K562 (cell line): ENCODE results near the gene MCIDAS. TPM values are rescaled to one million over a fixed set of nuclear protein-coding genes. Genes with fewer than 3 reads are reported as not detected.

Experiments
- CBX2 ChIP-seq: fragments of 200-600 bp; sonication (generic); IDR thresholded peaks from one replicate; pipeline ENCODE4 v1.6.1; 2012; ENCODE audit warnings: mild to moderate bottlenecking, low read length, inconsistent platforms; ENCODE audit not compliant: insufficient read depth, poor library complexity, severe bottlenecking
- CBX3 ChIP-seq, 2 experiments: IDR thresholded peaks; 1 replicate in 1 of 2; 2 replicates in 1 of 2; pipeline ENCODE4 v1.6.1; 2012; ENCODE audit warnings: inconsistent platforms in 2 of 2, low read length in 2 of 2, borderline replicate concordance in 1 of 2, control low read depth in 1 of 2
- CSDE1 ChIP-seq, 2 experiments: fragments of 450-650 bp; IDR thresholded peaks; 2 replicates each; pipeline ENCODE4 v1.6.1; 2016; ENCODE audit warnings: mild to moderate bottlenecking in 1 of 2
- DDX20 ChIP-seq: fragments of 450-650 bp; IDR thresholded peaks from 2 replicates; pipeline ENCODE4 v1.6.1; 2016; ENCODE audit warnings: missing genetic modification characterization, low read depth, mild to moderate bottlenecking, missing compliant biosample characterization, moderate library complexity
- E4F1 ChIP-seq: fragments of 250-450 bp; sonication (Bioruptor Pico); IDR thresholded peaks from 2 replicates; pipeline ENCODE4 v1.5.0; 2021; ENCODE audit warnings: mild to moderate bottlenecking, borderline replicate concordance
- FOXK1 ChIP-seq: sonication (generic); formaldehyde crosslinking; IDR thresholded peaks from 2 replicates; pipeline ENCODE4 v1.8.0; 2022; ENCODE audit warnings: missing genetic modification reagents, mild to moderate bottlenecking, borderline replicate concordance
- HIVEP1 ChIP-seq: fragments of 250-450 bp; sonication (Bioruptor Pico); IDR thresholded peaks from 2 replicates; pipeline ENCODE4 v1.4.0; 2020; ENCODE audit warnings: mild to moderate bottlenecking
- HLTF ChIP-seq: fragments of 450-650 bp; IDR thresholded peaks from 2 replicates; pipeline ENCODE4 v1.6.1; 2016
- L3MBTL2 ChIP-seq: fragments of 450-650 bp; IDR thresholded peaks from 2 replicates; pipeline ENCODE4 v1.6.1; 2016; ENCODE audit warnings: mild to moderate bottlenecking, moderate library complexity
- MIER1 ChIP-seq: fragments of 450-650 bp; IDR thresholded peaks from 2 replicates; pipeline ENCODE4 v1.6.1; 2016; ENCODE audit warnings: antibody characterized with exemption, mild to moderate bottlenecking, low read depth
- POLR2AphosphoS5 ChIP-seq: IDR thresholded peaks from 2 replicates; pipeline ENCODE4 v1.6.1; 2011; ENCODE audit warnings: mild to moderate bottlenecking, low read depth, low read length, moderate library complexity; ENCODE audit not compliant: control insufficient read depth, insufficient read depth
- RBM39 ChIP-seq: fragments of 200-400 bp; formaldehyde crosslinking; optimal IDR thresholded peaks from 2 replicates; pipeline ENCODE3; 2018; ENCODE audit warnings: low read depth, low read length
- RCOR1 ChIP-seq, 2 experiments: IDR thresholded peaks; 2 replicates each; pipeline ENCODE4 v1.6.1; 2012; ENCODE audit warnings: low read depth in 2 of 2, low read length in 2 of 2, borderline replicate concordance in 1 of 2, improper control_type of control experiment in 1 of 2
- SMAD2 ChIP-seq: fragments of 150-350 bp; IDR thresholded peaks from 2 replicates; pipeline ENCODE4 v1.6.1; 2014; ENCODE audit warnings: low read depth, mild to moderate bottlenecking, low read length
- SMAD4 ChIP-seq: fragments of 250-450 bp; sonication (Bioruptor Pico); conservative IDR thresholded peaks from 2 replicates; pipeline ENCODE4 v1.8.0; 2021; ENCODE audit warnings: inconsistent platforms, mild to moderate bottlenecking, moderate library complexity
- TOE1 ChIP-seq, 2 experiments: fragments of 450-650 bp in 1 of 2; sonication (generic) in 1 of 2; formaldehyde crosslinking in 1 of 2; IDR thresholded peaks; 2 replicates each; pipeline versions ENCODE4 v1.7.1 to v1.8.0; 2016 to 2022; ENCODE audit warnings: borderline replicate concordance in 2 of 2, mild to moderate bottlenecking in 2 of 2, antibody characterized with exemption in 1 of 2, inconsistent platforms in 1 of 2, low read depth in 1 of 2, missing genetic modification reagents in 1 of 2, moderate library complexity in 1 of 2
- ZKSCAN1 ChIP-seq: fragments of 150-350 bp; IDR thresholded peaks from 2 replicates; pipeline ENCODE4 v1.6.1; 2016; ENCODE audit warnings: low read depth, low read length
- ZNF174 ChIP-seq: fragments of 250-450 bp; sonication (Bioruptor Pico); IDR thresholded peaks from 2 replicates; pipeline ENCODE4 v1.4.0; 2020; ENCODE audit warnings: mild to moderate bottlenecking
- ZNF311 ChIP-seq: fragments of 250-450 bp; sonication (Bioruptor Pico); IDR thresholded peaks from 2 replicates; pipeline ENCODE4 v1.4.0; 2020; ENCODE audit warnings: mild to moderate bottlenecking, moderate library complexity
- polyA plus RNA-seq, 8 experiments: library from polyadenylated mRNA; depleted of rRNA in 4 of 8; stranded (reverse) in 5 of 8; unstranded in 3 of 8; fragments of >200 nt; fragmentation: Nextera tagmentation in 2 of 8; fragmentation: Illumina TruSeq in 1 of 8; extraction: Ambion mirVana in 2 of 8; extraction: Trizol in 1 of 8; gene quantifications; 2 replicates each; pipeline versions ENCODE4 v1.2.1 to v1.2.3, GENCODE V29; 2011 to 2014; ENCODE audit warnings: inconsistent platforms in 1 of 8, missing spikeins in 1 of 8
- total RNA-seq, 7 experiments: library from RNA; depleted of rRNA in 6 of 7; stranded (reverse); fragments of >200 nt in 6 of 7; fragmentation: Illumina TruSeq in 2 of 7; extraction: Trizol in 2 of 7; gene quantifications; 2 replicates each; pipeline versions ENCODE4 v1.2.1 to v1.2.3, GENCODE V29; 2011 to 2021; ENCODE audit warnings: low replicate concordance in 1 of 7
- TF ChIP-seq, protein P1 (sequence below): fragments of 250-450 bp; sonication (Bioruptor Pico); IDR thresholded peaks from 2 replicates; pipeline ENCODE4 v1.4.0; 2020

Gene MCIDAS
- total and polyA plus RNA-seq, 9 of the 15 experiments (the other 6 are each of a cell fraction or from before 2014, with no cell fraction given) = 0.07 to 1.5 (median 0.69) TPM

- TF ChIP-seq FOXK1 (CRISPR knock-in tag) = no peak
- TF ChIP-seq, protein P1, sequence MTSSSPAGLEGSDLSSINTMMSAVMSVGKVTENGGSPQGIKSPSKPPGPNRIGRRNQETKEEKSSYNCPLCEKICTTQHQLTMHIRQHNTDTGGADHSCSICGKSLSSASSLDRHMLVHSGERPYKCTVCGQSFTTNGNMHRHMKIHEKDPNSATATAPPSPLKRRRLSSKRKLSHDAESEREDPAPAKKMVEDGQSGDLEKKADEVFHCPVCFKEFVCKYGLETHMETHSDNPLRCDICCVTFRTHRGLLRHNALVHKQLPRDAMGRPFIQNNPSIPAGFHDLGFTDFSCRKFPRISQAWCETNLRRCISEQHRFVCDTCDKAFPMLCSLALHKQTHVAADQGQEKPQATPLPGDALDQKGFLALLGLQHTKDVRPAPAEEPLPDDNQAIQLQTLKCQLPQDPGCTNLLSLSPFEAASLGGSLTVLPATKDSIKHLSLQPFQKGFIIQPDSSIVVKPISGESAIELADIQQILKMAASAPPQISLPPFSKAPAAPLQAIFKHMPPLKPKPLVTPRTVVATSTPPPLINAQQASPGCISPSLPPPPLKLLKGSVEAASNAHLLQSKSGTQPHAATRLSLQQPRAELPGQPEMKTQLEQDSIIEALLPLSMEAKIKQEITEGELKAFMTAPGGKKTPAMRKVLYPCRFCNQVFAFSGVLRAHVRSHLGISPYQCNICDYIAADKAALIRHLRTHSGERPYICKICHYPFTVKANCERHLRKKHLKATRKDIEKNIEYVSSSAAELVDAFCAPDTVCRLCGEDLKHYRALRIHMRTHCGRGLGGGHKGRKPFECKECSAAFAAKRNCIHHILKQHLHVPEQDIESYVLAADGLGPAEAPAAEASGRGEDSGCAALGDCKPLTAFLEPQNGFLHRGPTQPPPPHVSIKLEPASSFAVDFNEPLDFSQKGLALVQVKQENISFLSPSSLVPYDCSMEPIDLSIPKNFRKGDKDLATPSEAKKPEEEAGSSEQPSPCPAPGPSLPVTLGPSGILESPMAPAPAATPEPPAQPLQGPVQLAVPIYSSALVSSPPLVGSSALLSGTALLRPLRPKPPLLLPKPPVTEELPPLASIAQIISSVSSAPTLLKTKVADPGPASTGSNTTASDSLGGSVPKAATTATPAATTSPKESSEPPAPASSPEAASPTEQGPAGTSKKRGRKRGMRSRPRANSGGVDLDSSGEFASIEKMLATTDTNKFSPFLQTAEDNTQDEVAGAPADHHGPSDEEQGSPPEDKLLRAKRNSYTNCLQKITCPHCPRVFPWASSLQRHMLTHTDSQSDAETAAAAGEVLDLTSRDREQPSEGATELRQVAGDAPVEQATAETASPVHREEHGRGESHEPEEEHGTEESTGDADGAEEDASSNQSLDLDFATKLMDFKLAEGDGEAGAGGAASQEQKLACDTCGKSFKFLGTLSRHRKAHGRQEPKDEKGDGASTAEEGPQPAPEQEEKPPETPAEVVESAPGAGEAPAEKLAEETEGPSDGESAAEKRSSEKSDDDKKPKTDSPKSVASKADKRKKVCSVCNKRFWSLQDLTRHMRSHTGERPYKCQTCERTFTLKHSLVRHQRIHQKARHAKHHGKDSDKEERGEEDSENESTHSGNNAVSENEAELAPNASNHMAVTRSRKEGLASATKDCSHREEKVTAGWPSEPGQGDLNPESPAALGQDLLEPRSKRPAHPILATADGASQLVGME (CRISPR knock-in tag) = no peak
- TF ChIP-seq RBM39 = no peak
- no peak for TF ChIP-seq POLR2AphosphoS5
- TF ChIP-seq DDX20 = no peak
- TF ChIP-seq ZNF174 = no peak
- no peak for TF ChIP-seq ZNF311 (CRISPR knock-in tag)
- TF ChIP-seq E4F1 (CRISPR knock-in tag) = no peak
- no peak for TF ChIP-seq CSDE1 (IDR thresholded peaks at IDR 0.05)
- 0 out of 4 replicates have a peak, but pooled peaks of 1 of the 2 experiments have one; percentile 12 for TF ChIP-seq RCOR1 (IDR thresholded peaks at IDR 0.05; ENCODE audit: borderline replicate concordance in 1 of 2, low read depth in 2 of 2, low read length in 2 of 2)
- TF ChIP-seq TOE1 (IDR thresholded peaks at IDR 0.05; ENCODE audit: borderline replicate concordance) = no peak
- no peak for TF ChIP-seq TOE1 (CRISPR knock-in tag; IDR thresholded peaks at IDR 0.05; ENCODE audit: borderline replicate concordance, low read depth)
- TF ChIP-seq CBX3 (IDR thresholded peaks at IDR 0.05; ENCODE audit: borderline replicate concordance in 1 of 2, low read length in 2 of 2) = no peak
- TF ChIP-seq SMAD4 (CRISPR knock-in tag) = peak; percentile 23; the same call in 1 of the 2 replicates
- no peak for TF ChIP-seq HLTF
- TF ChIP-seq MIER1 = no peak
- TF ChIP-seq CBX2 = no peak
- peak; percentile 91 for TF ChIP-seq HIVEP1 (CRISPR knock-in tag)
- TF ChIP-seq L3MBTL2 = peak; percentile 46; the same call in 1 of the 2 replicates
- no peak for TF ChIP-seq ZKSCAN1
- no peak for TF ChIP-seq SMAD2
These were observed 54.0 kb downstream of the MCIDAS start, which contains the start of gene CDC20B (continued) for GRCh38 chr5:55172937-55173686.
